MCF 10A (cell line): ENCODE results near the gene SGTA. TPM values are rescaled to one million over a fixed set of nuclear protein-coding genes. Genes with fewer than 3 reads are reported as not detected.

Experiments
- BruUV-seq: library from RNA; stranded (reverse); fragments of 400-500 nt; replicated peaks from 2 replicates; lab custom pipeline; 2021; lab: Mats Ljungman, UMichigan
- CTCF ChIA-PET: fragments of 300-600 bp; sonication (Branson Sonifier 250); formaldehyde crosslinking; extraction: SDS; loops from one replicate; lab custom pipeline; 2021; ENCODE audit warnings: antibody characterized with exemption, inconsistent platforms; lab: Yijun Ruan, JAX
- POLR2A ChIA-PET: fragments of 300-600, 350-650 bp; sonication (Branson Sonifier 250); formaldehyde crosslinking; extraction: SDS; loops from one replicate; lab custom pipeline; 2020; ENCODE audit warnings: antibody characterized with exemption, inconsistent platforms; lab: Yijun Ruan, JAX
- DNase-seq: peaks from one replicate; pipeline ENCODE4 v3.0.0-alpha.2; 2018; ENCODE audit not compliant: unreplicated experiment
- H3K27ac Mint-ChIP-seq: one replicate; pipeline ENCODE4 v1.8.0; 2022; ENCODE audit warnings: mild to moderate bottlenecking, low read depth, mixed read lengths; ENCODE audit not compliant: unreplicated experiment
- H3K27me3 Mint-ChIP-seq: one replicate; pipeline ENCODE4 v1.8.0; 2022; ENCODE audit warnings: mixed read lengths; ENCODE audit not compliant: insufficient read depth, unreplicated experiment
- H3K36me3 Mint-ChIP-seq: one replicate; pipeline ENCODE4 v1.8.0; 2022; ENCODE audit warnings: mild to moderate bottlenecking, moderate library complexity, mixed read lengths; ENCODE audit not compliant: insufficient read depth, unreplicated experiment
- H3K4me1 Mint-ChIP-seq: one replicate; pipeline ENCODE4 v1.8.0; 2022; ENCODE audit warnings: mixed read lengths; ENCODE audit not compliant: insufficient read depth, unreplicated experiment
- H3K4me3 Mint-ChIP-seq: one replicate; pipeline ENCODE4 v1.8.0; 2022; ENCODE audit warnings: mild to moderate bottlenecking, moderate library complexity, mixed read lengths; ENCODE audit not compliant: unreplicated experiment
- H3K9me3 Mint-ChIP-seq: one replicate; pipeline ENCODE4 v1.8.0; 2022; ENCODE audit warnings: mixed read lengths; ENCODE audit not compliant: unreplicated experiment
- intact Hi-C: fragments of 100-400 bp; cut with micrococcal nuclease; formaldehyde crosslinking; loops from 2 replicates; pipeline ENCODE4 v1.14.1; 2022
- total RNA-seq: library from RNA; stranded (reverse); gene quantifications from 2 replicates; pipeline ENCODE4 v1.2.3, GENCODE V29; 2022
- TF ChIP-seq, protein P1 (sequence below): fragments of 200-600 bp; IDR thresholded peaks from one replicate; pipeline ENCODE4 v1.8.0; 2022; ENCODE audit warnings: antibody characterized with exemption, mild to moderate bottlenecking; ENCODE audit not compliant: unreplicated experiment

SGTA gene
- total RNA-seq, 1 experiment from 2014 or later = 66.6 TPM

DNA sequence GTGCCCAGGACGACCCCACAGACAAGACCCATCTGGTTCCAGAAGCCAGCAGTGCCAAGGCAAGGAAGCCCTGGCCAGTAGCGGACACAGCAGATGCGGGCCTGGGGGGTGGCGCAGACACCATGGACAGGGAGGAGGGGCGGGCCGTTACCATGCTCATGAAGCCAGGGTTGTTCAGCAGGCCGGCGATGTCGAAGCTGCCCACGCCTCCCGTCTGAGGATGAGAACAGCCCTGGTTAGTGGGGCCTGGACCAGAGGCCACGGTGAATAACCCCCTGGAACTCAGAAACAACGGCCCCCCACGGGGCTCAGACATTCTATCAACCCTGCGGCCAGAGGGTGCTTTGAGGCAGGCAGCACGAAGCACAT lies 21.8 kb downstream of the SGTA start:
- intact Hi-C loops = no loop called here
- H3K27ac Mint-ChIP-seq = no peak overlapping the region
- H3K27me3 Mint-ChIP-seq = no peaks in the 10 kb centered on the region
- H3K4me1 Mint-ChIP-seq = no peaks in the 10 kb centered on the region
- BruUV-seq = no TSS peak
- H3K9me3 Mint-ChIP-seq = no peaks in the 10 kb centered on the region
- ChIA-PET CTCF (no interaction called here), POLR2A (no interaction called here)
- TF ChIP-seq, protein P1, sequence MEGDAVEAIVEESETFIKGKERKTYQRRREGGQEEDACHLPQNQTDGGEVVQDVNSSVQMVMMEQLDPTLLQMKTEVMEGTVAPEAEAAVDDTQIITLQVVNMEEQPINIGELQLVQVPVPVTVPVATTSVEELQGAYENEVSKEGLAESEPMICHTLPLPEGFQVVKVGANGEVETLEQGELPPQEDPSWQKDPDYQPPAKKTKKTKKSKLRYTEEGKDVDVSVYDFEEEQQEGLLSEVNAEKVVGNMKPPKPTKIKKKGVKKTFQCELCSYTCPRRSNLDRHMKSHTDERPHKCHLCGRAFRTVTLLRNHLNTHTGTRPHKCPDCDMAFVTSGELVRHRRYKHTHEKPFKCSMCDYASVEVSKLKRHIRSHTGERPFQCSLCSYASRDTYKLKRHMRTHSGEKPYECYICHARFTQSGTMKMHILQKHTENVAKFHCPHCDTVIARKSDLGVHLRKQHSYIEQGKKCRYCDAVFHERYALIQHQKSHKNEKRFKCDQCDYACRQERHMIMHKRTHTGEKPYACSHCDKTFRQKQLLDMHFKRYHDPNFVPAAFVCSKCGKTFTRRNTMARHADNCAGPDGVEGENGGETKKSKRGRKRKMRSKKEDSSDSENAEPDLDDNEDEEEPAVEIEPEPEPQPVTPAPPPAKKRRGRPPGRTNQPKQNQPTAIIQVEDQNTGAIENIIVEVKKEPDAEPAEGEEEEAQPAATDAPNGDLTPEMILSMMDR = no peak
- H3K4me3 Mint-ChIP-seq = no peak overlapping the region
- no peak for DNase-seq
- peaks cover 63% of the 10 kb centered on the region for H3K36me3 Mint-ChIP-seq

DNA sequence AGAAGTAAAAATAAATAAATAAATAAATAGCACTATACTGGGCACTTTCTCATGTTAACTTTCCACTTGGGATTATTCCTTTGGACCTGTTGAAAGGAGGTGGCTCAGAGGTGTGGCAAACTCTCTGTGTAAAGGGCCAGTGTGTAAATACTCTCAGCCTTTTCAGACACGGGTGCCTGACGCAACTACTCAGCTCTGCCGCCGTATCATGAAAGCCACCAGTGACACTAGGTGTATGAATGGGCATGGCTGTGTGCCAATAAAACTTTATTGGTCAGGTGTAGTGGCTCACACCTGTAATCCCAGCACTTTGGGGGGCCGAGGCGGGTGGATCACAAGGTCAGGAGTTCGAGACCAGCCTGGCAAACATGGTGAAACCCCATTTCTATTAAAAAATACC lies 23.1 kb downstream of the SGTA start:
- no peak overlapping the region for H3K27ac Mint-ChIP-seq

DNA sequence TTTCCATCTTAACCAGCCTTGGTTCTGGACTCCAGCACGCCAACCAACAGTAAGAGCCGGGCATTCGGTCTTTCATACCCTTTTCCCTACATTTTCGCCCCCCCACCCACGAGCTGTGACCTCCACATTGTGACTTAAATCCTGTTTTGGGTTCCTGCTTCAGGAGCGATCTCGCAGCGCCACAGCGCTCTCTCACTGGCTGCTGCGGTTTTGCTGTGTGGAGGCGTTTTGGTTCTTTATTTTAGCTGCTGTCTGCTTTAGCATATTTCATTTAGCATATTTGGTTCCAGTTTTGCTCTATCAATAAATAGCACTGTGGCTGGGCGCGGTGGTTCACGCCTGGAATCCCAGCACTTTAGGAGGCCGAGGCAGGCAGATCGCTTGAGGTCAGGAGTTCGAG lies 23.7 kb downstream of the SGTA start:
- Mint-ChIP-seq H3K36me3 (peaks cover 56% of the 10 kb centered on the region), H3K9me3 (no peaks in the 10 kb centered on the region), H3K4me3 (no peak overlapping the region), H3K4me1 (no peaks in the 10 kb centered on the region), H3K27ac (no peak overlapping the region), H3K27me3 (no peaks in the 10 kb centered on the region)
- no TSS peak for BruUV-seq
- no peak for DNase-seq
- TF ChIP-seq, protein P1 = no peak
- CTCF ChIA-PET = interaction anchor here (0.6 to 1.1 kb wide), 3 partner anchors 9 to 55 kb away, joined by 3 to 4 read pairs (median 3); no protein-coding TSS in a partner anchor
- POLR2A ChIA-PET = interaction anchor here (0.9 kb wide), 1 partner anchor 20 kb away, joined by 5 read pairs; no protein-coding TSS in a partner anchor
- intact Hi-C loops = no loop called here

More for the DNA sequence above, 23.1 kb downstream of the SGTA start:
- H3K9me3 Mint-ChIP-seq = no peaks in the 10 kb centered on the region
- ChIA-PET POLR2A (interaction anchor here (0.9 kb wide), 1 partner anchor 21 kb away, joined by 5 read pairs; no protein-coding TSS in a partner anchor), CTCF (interaction anchor here (1.1 kb wide), 1 partner anchor 28 kb away, joined by 3 read pairs; no protein-coding TSS in a partner anchor)
- no peaks in the 10 kb centered on the region for H3K27me3 Mint-ChIP-seq
- intact Hi-C loops = no loop called here
- no peak overlapping the region for H3K4me3 Mint-ChIP-seq
- BruUV-seq = no TSS peak
- no peak for DNase-seq
- TF ChIP-seq, protein P1 = no peak
- peaks cover 58% of the 10 kb centered on the region for H3K36me3 Mint-ChIP-seq
- H3K4me1 Mint-ChIP-seq = no peaks in the 10 kb centered on the region

DNA sequence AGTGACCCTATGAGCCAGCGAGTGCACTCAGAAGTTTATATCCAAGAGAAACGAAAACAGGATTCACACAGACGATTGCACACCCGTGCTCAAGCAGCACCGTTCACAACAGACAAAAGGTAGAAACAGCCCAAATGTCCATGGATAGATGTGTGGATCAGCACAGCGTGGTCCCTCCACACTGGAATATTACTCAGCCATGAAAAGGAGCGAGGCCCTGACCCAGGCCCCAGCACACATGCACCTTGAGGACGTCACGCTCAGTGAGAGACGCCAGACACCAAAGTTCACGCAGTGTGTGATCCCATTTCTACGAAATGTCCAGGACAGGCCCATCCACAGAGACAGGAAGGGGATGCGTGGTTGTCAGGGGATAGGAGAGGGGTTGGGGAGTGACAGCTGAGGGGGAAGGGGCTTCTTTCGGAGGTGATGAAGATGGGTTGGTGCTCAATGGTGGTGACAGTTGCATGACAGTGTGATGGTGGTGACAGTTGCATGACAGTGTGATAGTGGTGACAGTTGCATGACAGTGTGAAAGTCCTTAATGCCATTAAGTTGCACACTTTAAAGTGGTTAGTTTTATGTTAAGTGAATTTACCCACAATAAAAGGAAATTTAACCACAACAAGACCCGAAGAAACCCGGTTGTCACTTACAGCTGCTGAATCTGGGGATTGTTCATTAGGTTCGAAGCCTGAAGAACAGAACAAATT lies 24.3 kb downstream of the SGTA start:
- ChIA-PET CTCF (interaction anchor here (0.6 to 0.9 kb wide), 5 partner anchors 9 to 165 kb away, joined by 3 to 5 read pairs (median 3); no protein-coding TSS in a partner anchor), POLR2A (interaction anchor here (0.9 kb wide), 1 partner anchor 19 kb away, joined by 5 read pairs; no protein-coding TSS in a partner anchor)
- no peak for DNase-seq
- no peaks in the 10 kb centered on the region for H3K4me1 Mint-ChIP-seq
- no peaks in the 10 kb centered on the region for H3K9me3 Mint-ChIP-seq
- no peak overlapping the region for H3K27ac Mint-ChIP-seq
- intact Hi-C loops = no loop called here
- TF ChIP-seq, protein P1 = no peak
- peaks cover 56% of the 10 kb centered on the region for H3K36me3 Mint-ChIP-seq
- BruUV-seq = no TSS peak
- H3K4me3 Mint-ChIP-seq = no peak overlapping the region
- no peaks in the 10 kb centered on the region for H3K27me3 Mint-ChIP-seq
